NCI-H446 (cell line): ENCODE results near the gene ITFG2.
A peak's percentile ranks its signal among the peaks of the same experiment; 100 is the strongest.
"Not testable (repeated sequence)": the region's sequence is repeated elsewhere in the genome, so short reads cannot be mapped to it uniquely, and the experiment has no call there.

Experiments
- DNase-seq, 2 experiments: peaks; one replicate each; lab custom pipeline; 2025; lab: John Stamatoyannopoulos, UW

Gene ITFG2

DNA sequence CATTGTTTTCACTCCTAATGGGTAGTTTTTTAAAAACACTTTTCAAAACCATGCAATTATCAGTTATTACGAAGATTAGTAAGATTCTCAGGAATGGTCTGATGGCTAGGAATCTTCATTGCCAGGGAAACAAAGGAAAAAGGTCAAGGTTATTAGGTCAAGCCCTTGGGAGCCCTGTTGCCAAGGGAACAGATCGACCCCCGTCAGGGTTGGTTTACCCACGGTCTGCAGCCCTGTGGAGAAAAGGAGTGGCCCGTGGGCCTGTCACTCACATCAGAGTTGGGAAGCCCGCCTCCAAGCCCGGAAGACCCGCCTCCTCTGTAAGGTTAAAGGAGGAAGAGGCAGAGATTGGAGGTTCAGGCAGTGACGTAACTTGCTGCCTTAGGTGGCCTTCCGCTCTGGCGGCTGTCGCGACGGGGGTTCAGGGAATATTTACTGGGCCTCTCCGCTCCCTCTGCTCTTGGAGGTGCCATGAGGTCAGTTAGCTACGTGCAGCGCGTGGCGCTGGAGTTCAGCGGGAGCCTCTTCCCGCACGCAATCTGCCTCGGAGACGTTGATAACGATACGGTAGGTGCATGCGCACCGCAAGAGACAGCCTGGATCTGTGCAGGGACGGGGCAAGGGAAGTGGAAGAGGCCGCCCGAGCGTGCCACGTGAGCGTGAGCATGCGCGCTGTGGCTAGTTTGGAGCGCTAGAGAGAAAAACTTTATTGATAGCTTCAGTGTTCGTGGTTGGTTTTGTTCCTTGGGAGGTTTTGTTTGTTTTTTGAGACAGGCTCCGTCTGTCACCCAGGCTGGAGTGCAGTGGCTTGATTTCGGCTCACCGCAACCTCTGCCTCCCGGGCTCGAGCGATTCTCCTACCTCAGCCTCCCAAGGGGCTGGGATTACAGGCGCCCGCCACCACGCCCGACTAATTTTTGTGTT lies at the start of gene ITFG2:
Gene ITFG2 (plus strand): TSS at position 379 of the 924 bp plus-strand sequence. CDS start 93 bp downstream, at position 472.
- DNase-seq = peak; percentile 98 to 99

DNA sequence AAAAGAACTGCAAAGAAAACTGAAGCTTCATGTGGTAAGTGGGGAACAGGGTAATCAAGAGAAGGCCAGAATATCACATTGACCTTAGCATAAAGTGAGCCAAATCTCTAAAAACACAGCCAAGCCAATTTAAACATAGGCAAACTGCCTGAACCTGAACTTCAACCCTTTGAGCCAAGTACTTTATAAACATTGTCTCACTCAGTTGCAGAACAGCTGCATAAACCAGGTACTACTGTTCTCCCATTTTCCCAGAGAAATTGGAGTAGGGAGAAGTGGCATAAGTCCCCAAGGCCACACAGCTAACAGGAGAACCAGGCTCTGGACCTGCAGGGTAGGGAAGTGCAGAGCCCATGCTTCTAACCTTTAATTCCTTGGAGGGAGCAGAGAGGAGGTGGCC lies 48.1 kb upstream of the ITFG2 start:
- DNase-seq = no peak

DNA sequence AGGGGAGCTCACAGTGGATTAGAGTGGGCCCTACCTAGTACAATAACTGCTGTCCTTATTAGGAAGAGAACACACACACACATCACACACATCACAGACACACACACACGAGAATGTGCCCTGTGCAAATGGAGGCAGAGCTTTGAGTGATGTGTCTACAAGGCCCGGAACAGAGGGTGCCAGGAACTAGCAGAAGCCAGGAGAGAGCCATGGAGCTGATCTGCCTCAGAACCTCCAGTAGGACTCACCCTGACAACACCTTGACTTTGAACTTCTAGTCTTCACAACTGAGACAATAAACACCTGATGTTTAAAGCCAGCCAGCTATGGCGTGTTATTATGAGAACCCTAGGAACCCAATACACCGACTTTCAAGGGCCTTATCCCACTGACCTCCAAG lies 47.4 kb upstream of the ITFG2 start:
- DNase-seq = no peak

DNA sequence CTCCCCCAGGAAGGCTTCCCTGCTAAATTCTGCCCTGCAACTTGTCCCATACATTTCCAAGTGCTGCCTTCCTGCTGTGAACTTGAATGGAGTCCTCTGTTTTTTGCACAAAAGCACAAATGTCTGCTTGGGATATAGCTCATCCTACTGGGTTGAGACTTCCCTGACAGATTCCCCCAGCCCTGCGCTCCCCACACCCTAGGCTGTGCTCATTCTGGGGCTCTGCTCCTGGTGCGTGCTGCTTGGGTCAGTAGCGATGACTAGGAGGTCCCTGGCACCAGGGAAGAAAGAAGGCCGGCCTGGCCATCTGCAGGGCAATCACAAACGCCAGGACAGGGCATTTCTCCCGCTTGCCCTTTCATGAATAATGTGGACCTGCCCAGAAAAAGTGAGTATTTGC lies 46.9 kb upstream of the ITFG2 start:
- no peak for DNase-seq

DNA sequence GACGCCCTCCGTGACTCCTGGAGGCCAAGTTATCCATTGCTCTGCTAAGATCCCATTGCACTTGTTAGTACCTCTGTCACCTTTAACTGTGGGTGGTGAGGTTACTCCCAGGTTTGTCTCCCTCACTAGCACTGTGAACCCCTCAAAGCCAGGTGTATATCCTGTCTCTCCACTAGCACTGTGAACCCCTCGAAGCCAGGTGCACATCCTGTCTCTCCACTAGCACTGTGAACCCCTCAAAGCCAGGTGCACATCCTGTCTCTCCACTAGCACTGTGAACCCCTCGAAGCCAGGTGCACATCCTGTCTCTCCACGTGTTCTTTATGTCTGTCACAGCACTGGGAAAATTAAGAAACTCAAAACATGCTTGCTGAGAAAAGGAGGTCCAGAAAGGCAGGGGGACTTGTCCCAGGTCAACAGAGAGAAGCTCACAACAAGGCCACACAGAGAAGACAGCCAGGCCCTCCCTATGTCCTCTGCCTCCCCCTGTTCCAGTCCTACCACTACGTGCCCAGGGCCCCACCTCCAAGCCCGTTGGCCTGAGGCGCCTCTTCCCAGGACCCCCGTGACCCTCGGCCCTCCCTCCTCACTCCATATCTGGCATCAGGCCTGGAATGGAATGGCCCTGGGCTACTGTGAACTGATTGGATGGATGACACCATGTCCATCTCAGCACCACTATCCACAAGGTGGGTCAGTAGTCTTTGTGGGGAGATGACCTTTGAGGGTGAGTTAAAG lies 44.1 kb upstream of the ITFG2 start:
- DNase-seq = no peak

DNA sequence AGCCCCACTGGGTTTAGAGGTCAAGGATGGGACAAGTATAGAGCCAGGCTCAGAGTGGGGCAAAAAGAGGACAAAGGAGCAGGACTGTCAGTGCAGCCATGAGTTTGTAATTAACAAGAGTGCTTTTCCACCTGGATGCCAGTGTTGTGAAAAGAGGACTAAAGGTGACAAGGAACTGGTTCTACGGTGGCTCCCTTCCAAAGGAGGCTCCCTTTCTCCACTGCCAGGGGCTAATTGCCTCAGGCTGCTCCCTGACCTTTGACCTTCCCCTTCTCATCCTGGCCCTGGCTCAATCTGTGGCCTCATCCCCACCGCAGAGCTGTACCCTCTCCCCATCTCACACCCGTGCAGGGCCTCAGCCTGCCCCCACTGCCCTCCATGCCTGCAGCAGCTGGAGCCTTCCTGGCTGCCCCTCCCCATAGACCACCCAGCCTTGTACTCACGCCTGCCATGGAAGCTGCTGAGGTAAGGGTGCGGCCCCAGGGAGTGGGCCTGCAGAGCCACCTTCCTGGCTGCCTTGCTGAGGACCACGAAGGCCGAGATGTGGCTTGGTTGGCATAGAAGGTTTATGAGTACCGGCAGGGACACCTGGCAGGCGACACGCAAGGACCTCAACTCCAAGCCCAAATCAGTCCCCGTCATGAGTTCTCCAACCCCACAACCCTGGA lies 42.5 kb upstream of the ITFG2 start:
- DNase-seq = no peak

DNA sequence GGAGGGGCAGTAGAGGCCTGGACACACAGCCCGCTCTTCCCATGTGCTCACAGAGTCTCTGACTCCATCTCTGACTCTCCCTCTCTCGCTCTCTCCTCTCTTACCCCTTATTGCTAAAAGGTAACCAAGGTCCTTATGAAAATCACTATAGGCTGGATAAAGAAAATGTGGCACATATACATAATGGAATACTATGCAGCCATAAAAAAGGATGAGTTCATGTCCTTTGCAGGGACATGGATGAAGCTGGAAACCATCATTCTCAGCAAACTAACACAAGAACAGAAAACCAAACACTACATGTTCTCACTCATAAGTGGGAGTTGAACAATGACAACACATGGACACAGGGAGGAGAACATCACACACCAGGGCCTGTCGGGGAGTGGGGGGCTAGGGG lies 41.9 kb upstream of the ITFG2 start:
- not testable (repeated sequence) for DNase-seq

DNA sequence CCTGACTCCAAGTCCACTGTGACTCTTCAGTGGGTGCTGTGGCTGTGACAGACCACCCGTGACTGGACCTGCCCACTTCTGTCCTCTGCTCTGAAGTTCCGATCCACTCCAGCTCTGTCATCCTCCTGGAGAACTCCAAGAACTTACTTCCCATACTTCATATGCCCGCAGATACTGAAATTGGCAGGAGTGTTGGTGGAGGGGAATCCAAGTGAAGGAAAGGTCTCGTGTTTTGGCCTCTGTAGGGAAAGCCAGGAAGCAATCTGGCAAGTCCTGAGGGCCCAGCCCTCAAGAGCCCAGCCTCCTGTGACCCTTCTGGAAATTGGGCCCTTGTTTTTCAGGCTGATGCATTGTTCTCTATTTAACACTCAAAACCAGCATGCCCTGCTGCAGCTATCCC lies 40.1 kb upstream of the ITFG2 start:
- DNase-seq = no peak

DNA sequence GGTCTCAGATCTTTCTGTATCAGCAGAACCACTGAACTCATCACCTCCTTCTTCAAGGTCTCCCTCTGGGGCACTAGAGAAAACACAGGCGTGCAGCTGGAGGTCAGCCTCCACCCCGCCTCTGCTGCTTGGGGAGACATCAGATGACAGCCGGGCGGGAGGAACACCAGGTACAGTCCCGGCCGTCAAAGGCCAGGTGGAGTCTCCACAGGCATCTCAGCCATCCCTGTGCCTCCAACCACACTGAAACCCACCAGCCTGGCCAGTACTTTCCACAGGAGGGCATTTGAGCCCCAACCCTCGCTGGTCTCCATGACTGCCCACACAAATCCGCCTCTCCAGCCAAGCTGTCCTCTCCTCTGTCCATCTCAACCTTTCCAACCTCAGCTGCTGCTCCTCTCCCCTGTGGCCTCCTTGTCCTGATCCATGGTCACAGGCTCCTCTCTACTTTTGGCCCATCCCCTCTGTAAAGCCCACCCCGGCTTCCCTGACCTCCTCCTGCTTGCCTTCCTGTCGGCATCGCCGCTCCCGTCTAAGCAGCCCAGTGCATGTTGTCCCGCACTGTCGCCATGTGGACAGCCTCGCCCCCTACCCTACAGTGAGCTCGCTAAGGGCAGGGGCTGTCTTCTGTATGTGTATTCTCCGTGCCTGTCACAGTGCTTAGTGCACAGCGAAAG lies 39.1 kb upstream of the ITFG2 start:
- no peak for DNase-seq

DNA sequence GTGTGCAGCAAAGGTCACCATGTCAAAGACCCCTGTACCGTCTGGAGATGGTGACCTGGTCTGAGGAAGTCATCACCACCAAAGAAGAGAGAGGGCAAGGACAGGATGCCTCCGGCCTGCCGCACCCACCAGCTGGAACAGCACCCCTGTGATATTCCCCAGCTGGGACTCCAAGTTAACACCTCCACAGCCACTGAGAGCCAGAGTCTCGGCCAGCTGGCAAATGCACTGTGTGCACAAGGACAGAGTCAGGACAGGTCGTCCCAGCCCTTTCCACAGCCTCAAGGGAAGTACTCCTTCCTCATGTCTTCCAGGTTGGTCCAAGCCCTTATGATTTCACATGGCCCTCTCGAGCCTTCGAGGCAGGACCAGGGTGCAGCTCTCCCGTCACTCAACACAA lies 37.0 kb upstream of the ITFG2 start:
- no peak for DNase-seq

DNA sequence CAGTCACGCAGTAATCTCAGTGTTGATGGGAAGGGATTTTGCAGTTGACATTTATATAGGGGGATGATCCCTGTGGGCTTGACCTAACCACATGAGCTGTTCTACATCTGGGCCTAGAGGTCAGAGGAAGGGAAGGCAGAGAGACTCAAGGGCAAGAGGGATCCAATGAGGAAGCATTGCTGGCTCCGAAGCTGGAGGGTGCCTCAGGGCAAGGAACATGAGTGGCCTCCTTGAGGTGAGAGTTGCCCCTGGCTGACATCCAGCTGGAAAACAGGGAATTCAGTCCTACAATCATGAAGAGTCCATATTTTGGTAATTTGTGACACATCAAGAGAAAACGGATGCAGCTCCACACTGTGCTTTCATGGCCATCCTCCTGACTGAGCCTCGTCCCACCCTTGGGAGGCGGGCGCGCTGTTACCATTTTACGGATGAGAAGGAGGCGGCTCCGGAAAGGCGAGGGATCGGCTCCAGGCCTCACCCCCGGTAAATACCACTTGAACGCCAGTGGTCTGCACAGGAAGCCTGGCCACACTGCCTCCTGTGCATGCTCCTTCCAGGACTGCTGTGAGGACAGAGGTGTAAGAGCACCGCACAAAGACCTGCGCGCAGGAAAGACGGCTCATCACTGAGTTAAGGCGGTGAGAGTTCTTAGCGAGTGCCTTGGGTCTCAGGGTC lies 36.2 kb upstream of the ITFG2 start:
- DNase-seq = no peak

DNA sequence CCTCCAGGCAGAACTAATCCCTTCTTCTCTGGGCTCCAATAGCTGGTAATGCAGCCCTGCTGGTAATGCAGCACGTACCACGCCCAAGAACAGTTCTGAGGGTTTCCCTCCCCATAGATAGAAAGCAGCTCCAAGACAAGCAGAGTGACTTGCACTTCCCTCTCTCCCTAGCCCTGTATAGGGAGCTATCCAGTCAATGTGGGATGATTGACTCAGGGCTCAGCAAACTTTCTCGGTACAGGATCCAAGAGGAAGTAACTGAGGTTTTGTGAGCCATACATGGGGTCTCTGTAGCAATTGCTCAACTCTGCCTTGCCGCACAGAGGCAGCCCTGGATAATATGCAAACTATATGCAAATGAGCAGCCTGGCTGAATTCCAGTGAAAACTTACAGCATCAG lies 33.2 kb upstream of the ITFG2 start:
- DNase-seq = no peak

DNA sequence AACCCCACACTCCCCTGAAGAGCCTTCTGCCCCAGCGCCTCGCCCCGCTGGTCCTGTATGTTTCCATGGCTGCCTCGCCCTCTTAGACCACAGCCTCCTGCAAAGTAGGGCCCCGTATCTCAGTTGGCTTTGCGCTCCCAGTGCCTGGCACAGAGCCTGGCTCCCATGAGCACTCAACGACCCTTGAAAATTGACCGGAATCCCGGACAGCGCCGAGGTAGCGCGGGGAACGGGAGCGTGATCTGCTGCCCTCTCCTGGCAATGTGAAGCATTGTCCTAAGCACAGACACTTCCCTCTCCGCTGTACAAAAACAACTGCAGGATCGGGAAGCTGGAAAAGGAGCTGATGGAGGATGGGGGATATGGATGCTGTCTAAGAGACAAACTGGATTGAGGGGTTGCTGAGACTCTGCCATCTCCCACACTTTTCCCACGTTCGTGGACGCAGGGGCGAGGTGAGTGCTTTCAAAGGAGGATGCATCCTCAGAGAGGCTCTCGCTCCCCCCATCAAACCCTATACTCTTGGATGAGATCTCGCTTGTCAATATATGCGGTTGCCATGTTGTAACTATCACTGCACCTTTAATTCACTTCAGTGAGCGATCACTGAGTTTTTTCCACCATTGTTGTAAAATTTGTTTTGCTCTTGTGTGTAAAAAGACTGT lies 28.4 kb upstream of the ITFG2 start:
- peak; percentile 61 to 88 for DNase-seq

DNA sequence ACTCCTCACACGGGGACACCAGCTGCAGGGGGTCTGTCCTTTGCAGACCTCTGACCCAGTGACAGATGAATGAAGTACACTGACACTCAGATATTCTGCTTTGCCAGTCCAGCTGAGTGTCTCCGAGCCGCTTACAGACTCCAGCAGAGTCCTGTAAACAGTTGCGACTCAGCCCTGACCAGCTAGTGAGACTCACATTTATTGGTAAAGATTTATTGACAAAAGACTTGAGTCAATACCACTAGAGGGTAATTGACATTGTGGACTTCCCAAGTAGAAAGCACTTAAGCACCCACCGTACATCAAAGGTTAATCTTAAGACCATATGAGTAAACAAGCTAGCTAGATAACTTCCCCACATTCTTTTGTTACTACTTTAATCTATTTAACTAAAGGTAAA lies 27.5 kb upstream of the ITFG2 start:
- DNase-seq = no peak

DNA sequence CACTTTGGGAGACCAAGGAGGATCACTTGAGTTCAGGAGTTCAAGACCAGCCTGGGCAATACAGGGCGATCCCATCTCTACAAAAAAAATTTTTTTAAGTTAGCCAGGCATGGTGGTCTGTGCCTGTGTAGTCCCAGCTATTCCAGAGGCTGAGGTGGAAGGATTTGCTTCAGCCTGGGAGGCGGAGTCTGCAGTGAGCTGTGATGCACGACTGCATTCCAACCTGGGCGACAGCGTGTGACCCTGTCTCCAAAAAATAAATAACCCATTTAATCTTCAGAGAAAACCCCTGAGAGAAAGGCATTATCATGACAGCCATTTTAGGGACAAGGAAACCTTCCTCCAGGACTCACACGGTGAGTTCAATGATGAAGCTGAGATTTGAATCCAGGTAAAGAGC lies 21.4 kb upstream of the ITFG2 start:
- DNase-seq = no peak

DNA sequence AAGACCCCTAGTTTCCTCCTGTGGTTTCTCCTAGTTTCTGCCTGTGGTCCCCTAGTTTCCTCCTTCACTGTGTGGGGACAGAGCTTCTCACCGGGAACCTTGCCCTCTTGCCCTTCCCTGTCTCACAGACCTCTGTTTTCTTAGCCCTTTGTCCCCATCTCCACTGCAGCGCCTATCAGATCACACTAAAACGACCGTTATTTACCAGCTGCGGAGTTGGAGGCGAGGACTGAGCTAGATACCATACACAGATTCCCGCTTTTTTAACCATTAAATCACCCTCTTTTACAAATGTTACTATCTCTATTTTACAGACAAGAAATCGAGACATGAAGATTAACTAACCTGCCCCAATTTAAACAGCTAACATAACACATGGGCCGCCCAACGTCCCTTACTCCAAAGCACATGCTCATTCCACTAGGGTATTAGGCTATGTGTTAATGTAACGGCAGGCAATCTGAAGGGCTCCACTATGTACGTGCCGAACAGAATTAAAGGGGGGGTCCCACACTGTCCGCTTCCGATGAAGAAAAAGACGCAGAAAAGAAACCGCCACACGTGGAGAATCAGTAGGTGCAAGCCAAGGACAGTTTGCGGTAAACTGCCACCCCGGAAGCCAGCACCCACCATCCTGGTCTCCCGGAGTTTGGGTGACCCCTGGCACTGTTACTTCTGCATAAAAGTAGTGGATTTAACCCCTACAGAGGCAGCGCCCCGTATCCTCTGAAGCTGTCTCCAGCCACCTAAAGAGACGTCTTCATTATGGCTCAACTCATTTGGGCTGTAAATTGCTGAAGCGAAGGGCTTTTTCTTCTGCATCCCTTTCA lies 19.6 kb upstream of the ITFG2 start:
- DNase-seq = no peak

DNA sequence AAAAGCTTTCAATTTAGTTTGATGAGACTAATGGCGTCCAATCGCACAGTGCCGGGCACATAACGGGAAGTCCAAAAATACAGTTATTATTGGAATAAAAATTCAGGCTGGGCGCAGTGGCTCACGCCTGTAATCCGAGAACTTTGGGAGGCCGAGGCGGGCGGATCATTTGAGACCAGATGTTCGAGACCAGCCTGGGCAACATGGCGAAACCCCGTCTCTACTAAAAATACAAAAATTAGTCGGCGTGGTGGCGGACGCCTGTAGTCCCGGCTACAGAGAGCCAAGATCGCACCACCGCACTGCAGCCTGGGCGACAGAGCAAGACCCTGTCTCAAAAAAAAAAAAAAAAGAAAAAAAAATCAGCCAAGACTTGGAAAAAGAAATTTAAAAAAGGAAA lies 18.9 kb upstream of the ITFG2 start:
- DNase-seq = no peak

DNA sequence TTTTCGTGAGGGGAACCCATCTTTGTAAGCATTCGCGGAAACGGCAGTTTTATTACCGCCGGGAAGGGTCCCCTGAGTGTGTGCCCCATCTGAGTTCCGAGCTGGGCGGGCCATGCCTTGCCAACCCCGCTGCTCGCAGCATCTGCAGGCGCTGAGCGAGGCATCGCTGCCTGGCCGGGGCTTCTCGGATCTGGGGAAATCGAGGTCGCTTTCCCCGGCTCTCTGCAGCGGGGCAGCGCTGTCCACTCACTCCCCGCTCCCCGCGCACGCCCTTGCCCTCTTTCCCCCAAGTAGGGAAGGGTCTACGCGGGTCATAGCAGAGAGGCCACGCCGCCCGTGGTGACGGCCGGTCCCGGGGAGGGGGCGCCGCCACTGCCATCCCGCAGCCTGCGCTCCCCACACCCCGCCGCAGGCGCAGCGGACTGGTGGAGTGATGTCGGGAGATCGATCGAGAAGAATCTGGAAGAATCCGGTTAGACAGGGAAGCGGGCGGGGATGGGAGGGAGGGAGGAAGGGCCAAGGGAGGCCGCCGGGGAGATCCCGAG lies 18.2 kb upstream of the ITFG2 start:
- no peak for DNase-seq

DNA sequence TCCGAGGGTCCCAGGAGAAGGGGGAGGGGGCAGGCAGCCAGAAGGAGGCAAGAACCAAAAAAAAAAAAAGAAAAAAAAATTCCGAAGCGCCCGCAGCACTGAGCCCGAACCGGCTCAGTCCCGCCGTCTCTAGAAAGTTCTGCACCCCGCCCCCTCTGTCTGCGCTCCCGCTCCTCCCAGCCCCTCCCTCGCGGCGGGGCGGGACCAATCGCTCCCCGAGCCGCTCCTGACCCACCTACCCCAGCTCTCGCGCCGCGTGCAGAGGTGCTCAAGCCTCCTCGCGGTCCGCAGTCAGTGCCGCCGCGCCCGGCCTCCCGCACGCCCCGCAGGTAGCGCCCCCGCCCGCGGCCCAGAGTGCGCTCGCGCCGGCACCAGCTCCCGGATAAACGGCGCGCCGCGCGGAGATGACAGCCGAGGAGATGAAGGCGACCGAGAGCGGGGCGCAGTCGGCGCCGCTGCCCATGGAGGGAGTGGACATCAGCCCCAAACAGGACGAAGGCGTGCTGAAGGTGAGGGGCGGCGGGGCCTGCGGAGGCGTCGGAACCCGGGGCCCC lies 17.7 kb upstream of the ITFG2 start, which contains the start of gene FKBP4:
Gene FKBP4 (plus strand): TSS at position 235 of the 554 bp plus-strand sequence. CDS start 170 bp downstream, at position 405.
- DNase-seq = peak; percentile 30 to 81
